ENCODE data around the gene GLRA3.

GLRA3 gene

GRCh38 chr4:174592256-174592984 lies 236.6 kb downstream of the GLRA3 start:
- DNase-seq = no peak

- DNase-seq = peak; percentile 34
Measured at GRCh38 chr4:174591243-174592021, 237.6 kb downstream of the GLRA3 start.

GRCh38 chr4:174590336-174590735 lies 238.7 kb downstream of the GLRA3 start:
- no peak for DNase-seq
